Measurements from ENCODE around the gene ROMO1. TPM values are rescaled to one million over a fixed set of nuclear protein-coding genes. Genes with fewer than 3 reads are reported as not detected.
"Not testable (repeated sequence)": the region's sequence is repeated elsewhere in the genome, so short reads cannot be mapped to it uniquely, and the experiment has no call there.

Gene ROMO1
- total RNA-seq, 1 donor from 2014 or later = 141 TPM

DNA sequence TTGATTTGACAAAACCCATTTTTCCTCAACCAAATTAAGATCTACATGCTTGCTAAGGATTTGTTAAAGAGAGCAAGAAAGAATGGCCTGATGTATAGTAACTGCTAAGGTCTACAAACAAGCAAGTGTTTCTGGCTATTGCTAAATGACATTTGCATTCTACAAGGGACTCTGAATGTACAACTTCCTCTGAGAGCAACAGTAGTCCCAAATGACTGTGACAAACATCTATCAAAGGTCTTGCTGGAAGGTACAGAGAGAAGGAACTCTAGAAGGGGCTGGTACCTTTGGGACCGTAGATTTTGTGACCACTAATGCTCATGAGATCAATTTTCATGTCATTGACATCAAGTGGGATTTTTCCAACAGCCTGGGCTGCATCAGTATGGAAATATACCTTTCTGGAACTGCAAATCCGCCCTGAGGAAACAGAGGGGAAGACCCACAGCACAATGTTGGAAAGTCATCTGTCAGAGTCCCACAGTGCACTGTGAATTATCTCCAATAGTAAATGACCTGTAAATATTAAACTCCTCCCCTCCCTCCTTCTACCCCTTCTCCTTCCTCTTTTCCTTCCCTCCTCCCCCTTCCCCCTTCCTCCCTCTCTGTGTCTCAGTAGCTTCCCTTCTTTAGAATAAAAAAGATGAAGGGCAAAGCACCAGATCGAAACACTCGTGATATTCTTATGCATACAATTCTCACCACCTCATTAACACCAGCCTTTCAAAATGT, 18.6 kb upstream of the ROMO1 start:
- DNase-seq (ENCODE audit: low spot score) = no peak

DNA sequence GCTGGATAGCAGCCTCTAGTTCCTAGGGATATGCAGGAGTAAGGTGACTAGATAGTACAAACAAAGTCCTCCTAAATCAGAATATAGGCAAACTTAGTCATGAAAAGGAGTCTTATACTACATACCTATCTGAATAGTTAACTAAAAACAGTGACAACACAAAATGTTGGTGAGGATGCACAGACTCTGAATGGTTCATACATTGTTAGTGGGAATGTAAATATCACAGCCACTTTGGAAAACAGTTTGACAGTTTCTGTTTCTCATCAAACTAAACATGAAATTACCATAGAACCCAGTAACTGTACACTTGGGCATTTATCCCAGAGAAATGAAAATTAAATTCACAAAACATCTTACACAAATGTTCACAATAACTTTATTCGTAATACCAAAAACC, 17.2 kb upstream of the ROMO1 start:
- no peak for DNase-seq (ENCODE audit: low spot score)

- DNase-seq (ENCODE audit: low spot score) = not testable (repeated sequence)
Measured at GRCh38 chr20:35685368-35685767, 13.8 kb upstream of the ROMO1 start.

GRCh38 chr20:35686872-35687271, 12.3 kb upstream of the ROMO1 start:
- not testable (repeated sequence) for DNase-seq (ENCODE audit: low spot score)

- no peak for DNase-seq (ENCODE audit: low spot score)
Measured at GRCh38 chr20:35690265-35690664, 8.9 kb upstream of the ROMO1 start.

- no peak for DNase-seq (ENCODE audit: low spot score)
Measured at GRCh38 chr20:35695245-35695749, 3.9 kb upstream of the ROMO1 start.

- no peak for DNase-seq (ENCODE audit: low spot score)
Measured at GRCh38 chr20:35695978-35696377, 3.2 kb upstream of the ROMO1 start.

GRCh38 chr20:35697696-35698297, 1.4 kb upstream of the ROMO1 start:
- DNase-seq (ENCODE audit: low spot score) = no peak

GRCh38 chr20:35698298-35699126, 693 bp upstream of the ROMO1 start:
- DNase-seq (ENCODE audit: low spot score) = no peak

DNA sequence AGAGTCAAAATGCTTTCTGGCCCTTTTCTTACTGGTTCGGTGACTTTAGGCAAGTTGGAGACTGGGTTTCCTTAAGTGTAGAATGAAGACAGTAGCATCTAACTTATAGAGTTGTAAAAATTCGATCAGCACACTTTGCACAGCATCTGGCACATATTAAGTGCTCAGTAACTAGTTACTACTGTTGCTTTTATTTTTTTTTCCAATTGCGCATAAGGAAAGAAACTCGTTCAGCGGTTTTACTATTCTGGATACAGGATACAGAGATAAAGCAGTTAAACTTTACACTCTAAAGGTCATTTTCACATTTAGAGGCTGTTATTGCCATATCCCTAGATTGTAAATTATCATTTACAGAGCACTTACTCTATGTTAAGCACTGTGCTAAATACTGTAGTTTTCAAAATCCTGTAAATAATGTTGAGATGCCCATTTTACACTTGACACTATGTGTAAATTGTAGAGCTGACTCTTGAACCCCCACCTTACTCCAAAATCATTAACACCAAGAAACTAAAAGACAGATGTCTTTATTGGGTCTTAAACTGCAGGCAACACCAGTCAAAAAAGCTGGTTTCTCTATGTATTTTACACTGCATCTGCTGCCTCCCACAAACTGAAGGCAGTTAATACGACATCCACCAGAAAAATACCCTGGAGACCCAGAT, 886 bp downstream of the ROMO1 start:
- no peak for DNase-seq (ENCODE audit: low spot score)

- no peak for DNase-seq (ENCODE audit: low spot score)
Measured at GRCh38 chr20:35700625-35701148, 1.5 kb downstream of the ROMO1 start.

- no peak for DNase-seq (ENCODE audit: low spot score)
Measured at GRCh38 chr20:35702051-35702823, 3.0 kb downstream of the ROMO1 start.

DNA sequence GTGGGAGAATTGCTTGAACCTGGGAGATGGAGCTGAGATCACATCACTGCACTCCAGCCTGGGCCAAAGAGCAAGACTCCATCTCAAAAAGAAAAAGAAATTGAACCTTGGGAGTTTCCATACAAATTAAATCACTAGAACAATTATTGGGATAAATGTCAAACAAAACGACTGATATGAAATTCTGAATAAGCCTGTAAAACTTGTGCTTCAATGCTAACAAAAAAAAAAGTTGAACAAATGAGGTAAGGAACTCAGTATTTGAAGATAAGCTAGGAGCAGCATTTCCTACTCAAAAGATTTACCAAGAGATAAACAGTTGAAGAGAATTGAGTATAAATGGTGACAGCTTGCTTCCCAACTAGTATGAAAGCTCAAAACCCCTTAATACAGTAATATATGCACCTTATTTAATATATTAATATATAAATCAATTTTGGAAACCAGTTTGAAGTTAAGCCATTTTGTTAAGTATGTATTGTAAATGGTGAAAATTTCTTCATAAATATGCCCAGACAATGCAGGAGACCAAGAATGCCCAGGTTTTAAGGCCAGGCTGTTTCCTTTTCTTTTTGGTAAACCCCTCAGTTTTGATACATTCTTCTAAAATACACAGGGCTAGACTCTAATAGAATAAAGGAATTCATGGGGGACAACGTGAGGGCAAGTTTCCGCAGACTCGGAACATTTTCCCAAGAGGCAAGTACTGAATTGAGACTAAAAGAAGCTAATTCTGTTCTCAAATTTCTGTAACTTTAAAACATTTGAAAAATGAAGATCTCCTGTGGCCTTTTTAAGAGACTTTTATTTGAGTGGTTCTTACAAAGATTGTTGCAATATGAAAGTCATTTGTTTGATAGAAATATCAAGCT, 3.9 kb downstream of the ROMO1 start:
- no peak for DNase-seq (ENCODE audit: low spot score)

GRCh38 chr20:35704514-35705261, 5.5 kb downstream of the ROMO1 start:
- no peak for DNase-seq (ENCODE audit: low spot score)

DNA sequence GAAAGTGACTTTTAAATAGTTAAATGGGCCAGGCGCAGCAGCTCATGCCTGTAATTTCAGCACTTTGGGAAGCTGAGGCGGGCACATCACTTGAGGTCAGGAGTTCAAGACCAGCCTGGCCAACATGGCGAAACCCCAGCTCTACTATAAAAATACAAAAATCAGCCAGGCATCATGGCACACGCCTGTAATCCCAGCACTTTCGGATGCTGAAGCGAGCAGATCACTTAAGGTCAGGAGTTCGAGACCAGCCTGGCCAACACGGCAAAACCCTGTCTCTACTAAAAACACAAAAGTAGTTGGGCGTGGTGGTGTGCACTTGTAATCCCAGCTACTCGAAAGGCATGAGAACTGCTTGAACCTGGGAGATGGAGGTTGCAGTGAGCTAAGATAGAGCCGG, 6.7 kb downstream of the ROMO1 start:
- DNase-seq (ENCODE audit: low spot score) = not testable (repeated sequence)

GRCh38 chr20:35706591-35707529, 7.7 kb downstream of the ROMO1 start:
- DNase-seq (ENCODE audit: low spot score) = not testable (repeated sequence)

DNA sequence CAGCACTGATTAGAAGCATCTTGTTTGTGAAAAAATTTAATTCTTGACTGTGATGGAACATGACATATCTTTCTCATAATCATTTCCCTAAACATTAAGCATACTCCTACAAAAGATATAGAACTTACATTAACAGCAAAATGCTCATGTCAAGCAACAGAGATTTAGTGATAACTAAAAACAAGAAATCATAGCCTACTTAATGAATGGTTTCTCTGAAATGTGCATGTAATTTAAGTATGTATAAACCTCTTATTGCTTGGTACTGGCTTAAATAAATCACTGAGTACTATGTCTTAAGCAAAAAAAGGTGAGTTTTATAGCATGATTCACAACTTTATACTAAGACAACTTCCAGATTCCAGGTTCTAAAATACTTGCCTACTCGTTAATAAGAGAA, 9.3 kb downstream of the ROMO1 start:
- DNase-seq (ENCODE audit: low spot score) = no peak

Measured in mesenteric fat pad (tissue), 1 donor.